A673 (cell line): ENCODE data around the gene PRTG. TPM values are rescaled to one million over a fixed set of nuclear protein-coding genes. Genes with fewer than 3 reads are reported as not detected.

Source experiments
- BruUV-seq: library from RNA; stranded (reverse); fragments of 400-500 nt; replicated peaks from 2 replicates; lab custom pipeline; 2021; lab: Mats Ljungman, UMichigan
- CTCF ChIA-PET: fragments of 300-600 bp; sonication (Branson Sonifier 250); formaldehyde crosslinking; loops from one replicate; lab custom pipeline; 2022; ENCODE audit warnings: antibody characterized with exemption; lab: Charles Lee
- POLR2A ChIA-PET: fragments of 300-600 bp; sonication (Branson Sonifier 250); formaldehyde crosslinking; loops from one replicate; lab custom pipeline; 2022; ENCODE audit warnings: antibody characterized with exemption; ENCODE audit not compliant: low non-redundant PET; lab: Charles Lee
- DNase-seq: peaks from one replicate; pipeline ENCODE4 v3.0.0-alpha.2; 2015; ENCODE audit warnings: low spot score
- H3K27ac ChIP-seq: fragments of 200-600 bp; sonication (generic); 2 replicates; pipeline ENCODE4 v1.5.1; 2016; ENCODE audit warnings: mixed run types, low read depth, mild to moderate bottlenecking, mixed read lengths, antibody characterized with exemption, low read length; ENCODE audit not compliant: poor library complexity, severe bottlenecking
- H3K27me3 ChIP-seq: fragments of 200-600 bp; sonication (generic); replicated peaks from 2 replicates; pipeline ENCODE4 v1.6.1; 2017; ENCODE audit warnings: mixed run types, low read depth, mild to moderate bottlenecking, mixed read lengths, antibody characterized with exemption, low read length; ENCODE audit not compliant: insufficient read depth, poor library complexity
- H3K36me3 ChIP-seq: fragments of 200-600 bp; sonication (generic); 2 replicates; pipeline ENCODE4 v1.6.1; 2016; ENCODE audit warnings: mixed run types, mild to moderate bottlenecking, mixed read lengths, antibody characterized with exemption, low read length; ENCODE audit not compliant: insufficient read depth, poor library complexity, severe bottlenecking
- H3K4me1 ChIP-seq: fragments of 200-600 bp; sonication (generic); 2 replicates; pipeline ENCODE4 v1.6.1; 2017; ENCODE audit warnings: mixed run types, mild to moderate bottlenecking, mixed read lengths, antibody characterized with exemption, low read length; ENCODE audit not compliant: insufficient read depth, poor library complexity, severe bottlenecking
- H3K4me3 ChIP-seq: fragments of 200-600 bp; sonication (generic); 2 replicates; pipeline ENCODE4 v1.5.1; 2016; ENCODE audit warnings: low read depth, mixed run types, mild to moderate bottlenecking, mixed read lengths, low read length; ENCODE audit not compliant: poor library complexity, severe bottlenecking
- H3K9me3 ChIP-seq: fragments of 200-600 bp; sonication (generic); 2 replicates; pipeline ENCODE4 v1.6.1; 2016; ENCODE audit warnings: mixed run types, low read depth, mild to moderate bottlenecking, mixed read lengths, antibody characterized with exemption, low read length; ENCODE audit not compliant: poor library complexity, severe bottlenecking
- EZH2 ChIP-seq: fragments of 200-600 bp; sonication (generic); IDR thresholded peaks from 2 replicates; pipeline ENCODE4 v1.6.1; 2017; ENCODE audit warnings: borderline replicate concordance, low read depth, mild to moderate bottlenecking, mixed read lengths, antibody characterized with exemption, low read length; ENCODE audit not compliant: poor library complexity, severe bottlenecking
- intact Hi-C: fragments of 100-400 bp; cut with micrococcal nuclease; formaldehyde crosslinking; loops from one replicate; pipeline ENCODE4 v1.10.0; 2022; ENCODE audit not compliant: unreplicated experiment
- total RNA-seq: library from RNA; stranded (reverse); gene quantifications from 2 replicates; pipeline ENCODE4 v1.2.3, GENCODE V29; 2021
- TF ChIP-seq, protein P1 (sequence below): fragments of 300-800, 200-600 bp; sonication (generic); conservative IDR thresholded peaks from 2 replicates; pipeline ENCODE4 v1.5.1; 2017; ENCODE audit warnings: low read depth, mild to moderate bottlenecking, antibody characterized with exemption, low read length, moderate library complexity, mixed read lengths

The PRTG gene
- total RNA-seq, 1 experiment from 2014 or later = 0.02 TPM

DNA sequence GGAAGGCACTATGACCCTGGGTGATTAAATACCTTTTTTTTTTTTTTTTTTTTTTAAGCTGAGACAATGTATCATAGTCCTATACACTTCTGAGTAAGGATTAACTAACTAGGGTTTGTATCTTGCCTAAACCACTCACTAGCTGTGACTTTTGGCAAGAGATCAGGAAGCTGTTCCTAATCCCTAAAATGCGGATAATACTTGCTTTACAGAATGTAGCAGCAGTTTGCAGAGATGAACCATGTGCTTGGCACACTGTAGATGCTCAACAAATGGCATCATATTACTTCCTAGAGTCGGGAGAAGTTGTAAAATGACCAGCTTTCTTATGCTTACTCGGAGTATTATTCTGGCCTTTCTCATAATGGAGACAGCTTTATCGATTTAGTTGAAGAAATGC is 129.2 kb downstream of the PRTG start:
- Histone ChIP-seq H3K27me3 (peaks cover 7% of the 10 kb centered on the region), H3K4me3 (no peak overlapping the region), H3K27ac (no peak overlapping the region), H3K36me3 (no peaks in the 10 kb centered on the region), H3K9me3 (no peaks in the 10 kb centered on the region), H3K4me1 (no peaks in the 10 kb centered on the region)
- ChIA-PET CTCF (no interaction called here), POLR2A (interaction anchor here (0.7 kb wide), 1 partner anchor 1300 kb away, joined by 5 read pairs; no protein-coding TSS in a partner anchor)
- no peak for TF ChIP-seq EZH2
- TF ChIP-seq, protein P1, sequence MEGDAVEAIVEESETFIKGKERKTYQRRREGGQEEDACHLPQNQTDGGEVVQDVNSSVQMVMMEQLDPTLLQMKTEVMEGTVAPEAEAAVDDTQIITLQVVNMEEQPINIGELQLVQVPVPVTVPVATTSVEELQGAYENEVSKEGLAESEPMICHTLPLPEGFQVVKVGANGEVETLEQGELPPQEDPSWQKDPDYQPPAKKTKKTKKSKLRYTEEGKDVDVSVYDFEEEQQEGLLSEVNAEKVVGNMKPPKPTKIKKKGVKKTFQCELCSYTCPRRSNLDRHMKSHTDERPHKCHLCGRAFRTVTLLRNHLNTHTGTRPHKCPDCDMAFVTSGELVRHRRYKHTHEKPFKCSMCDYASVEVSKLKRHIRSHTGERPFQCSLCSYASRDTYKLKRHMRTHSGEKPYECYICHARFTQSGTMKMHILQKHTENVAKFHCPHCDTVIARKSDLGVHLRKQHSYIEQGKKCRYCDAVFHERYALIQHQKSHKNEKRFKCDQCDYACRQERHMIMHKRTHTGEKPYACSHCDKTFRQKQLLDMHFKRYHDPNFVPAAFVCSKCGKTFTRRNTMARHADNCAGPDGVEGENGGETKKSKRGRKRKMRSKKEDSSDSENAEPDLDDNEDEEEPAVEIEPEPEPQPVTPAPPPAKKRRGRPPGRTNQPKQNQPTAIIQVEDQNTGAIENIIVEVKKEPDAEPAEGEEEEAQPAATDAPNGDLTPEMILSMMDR = no peak
- peak; percentile 22 for DNase-seq
- no TSS peak for BruUV-seq
- intact Hi-C loops = no loop called here

DNA sequence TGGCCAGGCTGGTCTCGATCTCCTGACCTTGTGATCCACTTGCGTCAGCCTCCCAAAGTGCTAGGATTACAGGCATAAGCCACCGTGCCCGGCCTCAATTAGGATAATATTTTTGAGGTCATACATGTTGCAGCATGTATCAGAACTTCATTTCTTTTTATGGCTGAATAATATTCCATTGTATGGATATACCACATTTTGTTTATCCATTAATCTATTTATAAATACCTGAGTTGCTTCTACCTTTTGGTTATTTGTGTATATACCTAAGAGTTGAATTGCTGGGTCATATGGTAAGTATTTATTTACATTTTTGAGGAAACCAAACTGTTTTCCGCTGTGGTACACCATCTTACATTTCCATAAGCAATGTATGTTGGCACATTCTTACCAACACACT is 136.7 kb downstream of the PRTG start:
- CTCF ChIA-PET = no interaction called here
- no TSS peak for BruUV-seq
- Histone ChIP-seq H3K36me3 (no peaks in the 10 kb centered on the region), H3K27me3 (no peaks in the 10 kb centered on the region), H3K9me3 (no peaks in the 10 kb centered on the region), H3K4me3 (no peak overlapping the region), H3K4me1 (no peaks in the 10 kb centered on the region), H3K27ac (no peak overlapping the region)
- POLR2A ChIA-PET = no interaction called here
- no peak for DNase-seq
- TF ChIP-seq EZH2 = no peak
- TF ChIP-seq, protein P1 = no peak
- intact Hi-C loops = no loop called here

DNA sequence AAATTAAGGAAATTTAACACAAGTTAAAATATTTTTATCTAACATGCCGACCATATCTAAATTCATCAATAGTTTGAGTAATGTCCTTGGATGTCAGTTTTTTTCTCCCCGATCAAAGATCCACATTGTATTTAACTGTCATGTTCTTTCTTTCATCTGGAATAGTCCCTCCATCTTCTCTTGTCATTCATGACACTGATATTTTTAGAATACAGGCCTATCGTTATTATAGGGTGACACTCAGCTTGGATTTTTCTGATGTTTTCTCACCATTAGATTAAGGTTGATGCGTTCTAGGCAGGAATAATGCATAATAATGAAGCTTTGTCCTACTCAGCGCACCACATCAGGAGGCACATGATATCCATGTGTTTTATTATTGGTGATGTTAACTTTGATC is 141.6 kb downstream of the PRTG start:
- H3K4me3 ChIP-seq = no peak overlapping the region
- H3K27ac ChIP-seq = no peak overlapping the region
- H3K4me1 ChIP-seq = no peaks in the 10 kb centered on the region
- DNase-seq = no peak
- H3K27me3 ChIP-seq = no peaks in the 10 kb centered on the region
- BruUV-seq = no TSS peak
- POLR2A ChIA-PET = no interaction called here
- no peak for TF ChIP-seq EZH2
- TF ChIP-seq, protein P1 = no peak
- intact Hi-C loops = no loop called here
- H3K36me3 ChIP-seq = no peaks in the 10 kb centered on the region
- CTCF ChIA-PET = no interaction called here
- no peaks in the 10 kb centered on the region for H3K9me3 ChIP-seq
